HG03558 (cell line): ENCODE results near the gene HERC2.

ENCODE experiments used
- ATAC-seq: cut with Tn5 transposase; IDR thresholded peaks from one replicate; pipeline ENCODE4 v1.9.1; 2021; ENCODE audit warnings: moderate number of reproducible peaks; ENCODE audit not compliant: unreplicated experiment; ENCODE audit errors: extremely low read depth

The HERC2 gene

GRCh38 chr15:28103831-28104230 lies 218.1 kb downstream of the HERC2 start:
- ATAC-seq, result no peak

- ATAC-seq, result no peak
These were observed 220.0 kb downstream of the HERC2 start for GRCh38 chr15:28101983-28102441.

- no peak for ATAC-seq
These were observed 220.8 kb downstream of the HERC2 start for GRCh38 chr15:28101201-28101600.

- ATAC-seq, result no peak
These were observed 221.3 kb downstream of the HERC2 start for GRCh38 chr15:28100516-28101195.

- ATAC-seq, result no peak
These were observed 222.3 kb downstream of the HERC2 start for GRCh38 chr15:28099555-28100140.

GRCh38 chr15:28098766-28099554 lies 223.0 kb downstream of the HERC2 start, which contains the start of gene OCA2:
Gene OCA2, minus strand, starts transcription at chr15:28099315. Its CDS starts 17,441 bp downstream, at chr15:28081874.
- no peak for ATAC-seq

GRCh38 chr15:28098360-28098765 lies 223.6 kb downstream of the HERC2 start:
- ATAC-seq, result no peak

- no peak for ATAC-seq
These were observed 224.2 kb downstream of the HERC2 start for GRCh38 chr15:28097656-28098359.

- no peak for ATAC-seq
These were observed 225.1 kb downstream of the HERC2 start for GRCh38 chr15:28096670-28097431.

GRCh38 chr15:28096411-28096669 lies 225.6 kb downstream of the HERC2 start:
- ATAC-seq, result no peak

- no peak for ATAC-seq
These were observed 227.1 kb downstream of the HERC2 start for GRCh38 chr15:28094732-28095521.

- ATAC-seq, result no peak
These were observed 228.0 kb downstream of the HERC2 start for GRCh38 chr15:28093752-28094535.

- no peak for ATAC-seq
These were observed 230.7 kb downstream of the HERC2 start for GRCh38 chr15:28091313-28091712.

- ATAC-seq, result peak; percentile 79
These were observed 235.7 kb downstream of the HERC2 start for GRCh38 chr15:28086175-28086703.

GRCh38 chr15:28085489-28086174 lies 236.3 kb downstream of the HERC2 start:
- no peak for ATAC-seq

- ATAC-seq, result no peak
These were observed 237.4 kb downstream of the HERC2 start for GRCh38 chr15:28084547-28084946.

- ATAC-seq, result no peak
These were observed 238.9 kb downstream of the HERC2 start for GRCh38 chr15:28082891-28083684.
